A549 (cell line): ENCODE measurements around the gene BNC2. TPM values are rescaled to one million over a fixed set of nuclear protein-coding genes. Genes with fewer than 3 reads are reported as not detected.

ENCODE experiments used
- ATAC-seq, 2 experiments: fragments of 200-7000 bp in 1 of 2; fragments of >200 bp in 1 of 2; cut with Nextera tagmentation in 1 of 2; cut with Tn5 transposase in 1 of 2; 3 replicates each; pipeline versions ENCODE4 v1.8.0 to v1.9.1; 2018 to 2020; ENCODE audit warnings: mild to moderate bottlenecking in 1 of 2, moderate library complexity in 1 of 2
- CTCF ChIA-PET: fragments of 300-600 bp; sonication (Branson Sonifier 250); formaldehyde crosslinking; extraction: SDS; loops from one replicate; lab custom pipeline; 2021; ENCODE audit warnings: antibody characterized with exemption, inconsistent platforms; lab: Yijun Ruan, JAX
- POLR2A ChIA-PET: fragments of 350-600 bp; formaldehyde crosslinking; extraction: SDS; loops from one replicate; lab custom pipeline; 2021; ENCODE audit warnings: antibody characterized with exemption, inconsistent platforms; lab: Yijun Ruan, JAX
- DNase-seq, 2 experiments: peaks; one replicate each; pipeline versions ENCODE4 v3.0.0 to v3.0.0-alpha.2; 2011 to 2016; ENCODE audit warnings: low read depth in 1 of 2, low spot score in 1 of 2
- FAIRE-seq: peaks from 2 replicates; lab custom pipeline; 2011; peaks lifted over from hg19 to GRCh38; lab: Jason Lieb, UNC
- H3K27ac ChIP-seq, 2 experiments: fragments of >200 bp; sonication (Bioruptor Twin); formaldehyde crosslinking; 3 replicates each; pipeline ENCODE4 v1.5.1; 2016 to 2017
- H3K4me1 ChIP-seq: fragments of >200 bp; sonication (Bioruptor Twin); formaldehyde crosslinking; 3 replicates; pipeline ENCODE4 v1.6.1; 2016
- H3K4me2 ChIP-seq: fragments of >200 bp; sonication (Bioruptor Twin); formaldehyde crosslinking; 3 replicates; pipeline ENCODE4 v1.6.1; 2016
- H3K4me3 ChIP-seq: fragments of >200 bp; sonication (Bioruptor Twin); formaldehyde crosslinking; 3 replicates; pipeline ENCODE4 v1.5.1; 2016
- H3K9me3 ChIP-seq: fragments of >200 bp; sonication (Bioruptor Twin); formaldehyde crosslinking; 3 replicates; pipeline ENCODE4 v1.6.1; 2016
- BCL3 ChIP-seq: fragments of >200 bp; sonication (Bioruptor Twin); formaldehyde crosslinking; IDR thresholded peaks from 3 replicates; pipeline ENCODE4 v1.6.1; 2016
- CBX2 ChIP-seq: fragments of 200-600 bp; sonication (generic); IDR thresholded peaks from 2 replicates; pipeline ENCODE4 v1.6.1; 2016; ENCODE audit warnings: low read depth, mild to moderate bottlenecking, borderline replicate concordance
- CBX8 ChIP-seq: fragments of 200-600 bp; sonication (generic); IDR thresholded peaks from 2 replicates; pipeline ENCODE4 v1.6.1; 2016
- CHD2 ChIP-seq: fragments of 150-350 bp; IDR thresholded peaks from 2 replicates; pipeline ENCODE4 v1.6.1; 2014; ENCODE audit warnings: low read length; ENCODE audit not compliant: partially characterized antibody
- CHD4 ChIP-seq: fragments of 200-600 bp; sonication (generic); IDR thresholded peaks from 2 replicates; pipeline ENCODE4 v1.6.1; 2016; ENCODE audit warnings: antibody characterized with exemption, mild to moderate bottlenecking, borderline replicate concordance
- ELK1 ChIP-seq: fragments of 150-350 bp; IDR thresholded peaks from 2 replicates; pipeline ENCODE4 v1.6.1; 2014; ENCODE audit warnings: low read depth, mild to moderate bottlenecking, low read length
- ESRRA ChIP-seq: fragments of 150-350 bp; IDR thresholded peaks from 2 replicates; pipeline ENCODE4 v1.6.1; 2014; ENCODE audit warnings: mild to moderate bottlenecking, low read length, borderline replicate concordance
- FOSB ChIP-seq: fragments of 250-450 bp; sonication (Bioruptor Pico); IDR thresholded peaks from 2 replicates; pipeline ENCODE4 v1.5.0; 2020; ENCODE audit warnings: mild to moderate bottlenecking, moderate library complexity
- FOXS1 ChIP-seq: fragments of 250-450 bp; sonication (Bioruptor Pico); IDR thresholded peaks from 2 replicates; pipeline ENCODE4 v1.5.0; 2020; ENCODE audit warnings: mild to moderate bottlenecking, moderate library complexity
- JUNB ChIP-seq: fragments of >200 bp; sonication (Bioruptor Twin); formaldehyde crosslinking; IDR thresholded peaks from 2 replicates; pipeline ENCODE4 v1.6.1; 2016
- KDM1A ChIP-seq: fragments of 200-600 bp; sonication (generic); IDR thresholded peaks from 2 replicates; pipeline ENCODE4 v1.6.1; 2016; ENCODE audit warnings: low read depth, mild to moderate bottlenecking
- MAFK ChIP-seq: fragments of 450-650 bp; IDR thresholded peaks from 2 replicates; pipeline ENCODE4 v1.6.1; 2014; ENCODE audit not compliant: partially characterized antibody
- MAX ChIP-seq: IDR thresholded peaks from 2 replicates; pipeline ENCODE4 v1.6.1; 2012
- MYC ChIP-seq: IDR thresholded peaks from 2 replicates; pipeline ENCODE4 v1.6.1; 2012; ENCODE audit warnings: mild to moderate bottlenecking, inconsistent platforms, low read length, improper control_type of control experiment, borderline replicate concordance
- POLR2A ChIP-seq: IDR thresholded peaks from 2 replicates; pipeline ENCODE4 v1.6.1; 2012; ENCODE audit warnings: mild to moderate bottlenecking, low read length
- RARB ChIP-seq: fragments of 250-450 bp; sonication (Bioruptor Pico); IDR thresholded peaks from 2 replicates; pipeline ENCODE4 v1.8.0; 2021; ENCODE audit warnings: mild to moderate bottlenecking, moderate library complexity
- RNF2 ChIP-seq: fragments of 200-600 bp; sonication (generic); IDR thresholded peaks from 2 replicates; pipeline ENCODE4 v1.6.1; 2016; ENCODE audit warnings: low read depth, mild to moderate bottlenecking, antibody characterized with exemption, moderate library complexity, borderline replicate concordance
- SMC3 ChIP-seq: fragments of >200 bp; sonication (Bioruptor Twin); formaldehyde crosslinking; IDR thresholded peaks from 3 replicates; pipeline ENCODE4 v1.6.1; 2018; ENCODE audit warnings: inconsistent platforms
- SREBF2 ChIP-seq: fragments of 450-650 bp; IDR thresholded peaks from 2 replicates; pipeline ENCODE4 v1.6.1; 2014; ENCODE audit warnings: mild to moderate bottlenecking, moderate library complexity
- TFCP2L1 ChIP-seq: fragments of 250-450 bp; sonication (Bioruptor Pico); IDR thresholded peaks from 2 replicates; pipeline ENCODE4 v1.5.0; 2021; ENCODE audit warnings: mild to moderate bottlenecking
- ZC3H11A ChIP-seq: fragments of 450-650 bp; IDR thresholded peaks from 2 replicates; pipeline ENCODE4 v1.6.1; 2014; ENCODE audit warnings: antibody characterized with exemption, mild to moderate bottlenecking
- ZNF302 ChIP-seq: fragments of 250-450 bp; sonication (Bioruptor Pico); IDR thresholded peaks from 2 replicates; pipeline ENCODE4 v1.9.0; 2021; ENCODE audit warnings: inconsistent platforms, mild to moderate bottlenecking, moderate library complexity
- WGBS: methylation state at CpG from one replicate; pipeline ENCODE4 v1.1.6; 2017; ENCODE audit errors: missing lambda C conversion rate; 5-methylcytosine and 5-hydroxymethylcytosine counted together
- polyA plus RNA-seq, 4 experiments: library from polyadenylated mRNA; depleted of rRNA in 3 of 4; stranded (reverse); fragments of >200 nt; fragmentation: RNase III in 1 of 4; extraction: RNeasy Plus Mini Kit Qiagen cat#74134 plus additional on column Dnase treatment in 1 of 4; gene quantifications; 2 replicates in 3 of 4; 3 replicates in 1 of 4; pipeline ENCODE4 v1.2.3, GENCODE V29; 2011 to 2017
- TF ChIP-seq, protein P1 (sequence below): fragments of 250-450 bp; sonication (Bioruptor Pico); IDR thresholded peaks from 2 replicates; pipeline ENCODE4 v1.5.0; 2021; ENCODE audit warnings: mild to moderate bottlenecking, moderate library complexity, borderline replicate concordance
- TF ChIP-seq, protein P2 (sequence below): fragments of >200 bp; sonication (Bioruptor Twin); formaldehyde crosslinking; IDR thresholded peaks from 2 replicates; pipeline ENCODE4 v1.6.1; 2016
- TF ChIP-seq, protein P3 (sequence below): fragments of 250-450 bp; sonication (Bioruptor Pico); IDR thresholded peaks from 2 replicates; pipeline ENCODE4 v1.5.0; 2020; ENCODE audit warnings: low read depth, mild to moderate bottlenecking, moderate library complexity

Gene BNC2
- polyA plus RNA-seq, 2 of the 4 experiments (the other 2 are of a cell fraction): 6.2 to 7.5 TPM

DNA sequence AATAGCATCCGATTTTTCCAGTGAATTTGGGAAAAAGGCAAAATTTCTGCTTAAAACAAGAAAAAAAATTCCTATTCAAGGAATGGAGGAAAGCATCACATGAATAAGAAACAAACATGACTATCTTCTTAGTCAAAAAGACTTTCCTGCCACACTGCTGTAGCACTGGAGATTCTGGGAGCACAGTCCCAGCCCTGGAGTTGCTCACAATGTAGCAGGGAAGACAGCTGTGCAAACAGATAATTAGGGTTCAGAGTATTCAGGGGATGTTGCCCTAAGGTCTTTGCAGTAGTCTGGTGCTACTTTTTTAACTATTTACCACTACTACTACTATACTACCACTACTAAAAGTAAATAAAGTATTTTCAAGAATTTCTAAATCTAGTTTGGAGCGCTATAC, 86.5 kb downstream of the BNC2 start (continued):
- TF ChIP-seq ELK1 (no peak), JUNB (no peak), ZC3H11A (no peak), CBX2 (no peak), FOSB (CRISPR knock-in tag) (no peak), CHD4 (no peak), RNF2 (no peak), ESRRA (no peak), BCL3 (no peak)

- H3K4me3 ChIP-seq: no peak overlapping the region
- ATAC-seq (no peak), FAIRE-seq (no peak), DNase-seq (no peak)
- H3K4me1 ChIP-seq: no peaks in the 10 kb centered on the region
- H3K9me3 ChIP-seq: no peaks in the 10 kb centered on the region
- WGBS: 68% methylated on average over 3 of the region's 3 CpGs
- ChIA-PET CTCF (no interaction called here), POLR2A (no interaction called here)
- H3K27ac ChIP-seq: no peak overlapping the region
- TF ChIP-seq CBX8 (no peak), MAFK (peak; percentile 2)
- H3K4me2 ChIP-seq: no peak overlapping the region
Measured at GRCh38 chr9:16782490-16782889, 88.0 kb downstream of the BNC2 start.

- ATAC-seq (no peak), DNase-seq (no peak), FAIRE-seq (no peak)
- Histone ChIP-seq H3K4me3 (no peak overlapping the region), H3K27ac (no peak overlapping the region), H3K4me2 (no peak overlapping the region), H3K4me1 (no peaks in the 10 kb centered on the region), H3K9me3 (no peaks in the 10 kb centered on the region)
- WGBS: 77% methylated on average over 2 of the region's 2 CpGs
- CTCF ChIA-PET: no interaction called here
- no peak for TF ChIP-seq SMC3
- TF ChIP-seq ZNF302: no peak
- TF ChIP-seq POLR2A: no peak
- TF ChIP-seq MAFK: no peak
- no peak for TF ChIP-seq FOXS1
- TF ChIP-seq, protein P1, sequence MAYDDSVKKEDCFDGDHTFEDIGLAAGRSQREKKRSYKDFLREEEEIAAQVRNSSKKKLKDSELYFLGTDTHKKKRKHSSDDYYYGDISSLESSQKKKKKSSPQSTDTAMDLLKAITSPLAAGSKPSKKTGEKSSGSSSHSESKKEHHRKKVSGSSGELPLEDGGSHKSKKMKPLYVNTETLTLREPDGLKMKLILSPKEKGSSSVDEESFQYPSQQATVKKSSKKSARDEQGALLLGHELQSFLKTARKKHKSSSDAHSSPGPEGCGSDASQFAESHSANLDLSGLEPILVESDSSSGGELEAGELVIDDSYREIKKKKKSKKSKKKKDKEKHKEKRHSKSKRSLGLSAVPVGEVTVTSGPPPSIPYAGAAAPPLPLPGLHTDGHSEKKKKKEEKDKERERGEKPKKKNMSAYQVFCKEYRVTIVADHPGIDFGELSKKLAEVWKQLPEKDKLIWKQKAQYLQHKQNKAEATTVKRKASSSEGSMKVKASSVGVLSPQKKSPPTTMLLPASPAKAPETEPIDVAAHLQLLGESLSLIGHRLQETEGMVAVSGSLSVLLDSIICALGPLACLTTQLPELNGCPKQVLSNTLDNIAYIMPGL: no peak
- no peak for TF ChIP-seq KDM1A
- TF ChIP-seq, protein P2, sequence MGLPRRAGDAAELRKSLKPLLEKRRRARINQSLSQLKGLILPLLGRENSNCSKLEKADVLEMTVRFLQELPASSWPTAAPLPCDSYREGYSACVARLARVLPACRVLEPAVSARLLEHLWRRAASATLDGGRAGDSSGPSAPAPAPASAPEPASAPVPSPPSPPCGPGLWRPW: no peak
- TF ChIP-seq MAX: no peak
- TF ChIP-seq CHD2: no peak
- no peak for TF ChIP-seq MYC
- no peak for TF ChIP-seq SREBF2
- TF ChIP-seq, protein P3, sequence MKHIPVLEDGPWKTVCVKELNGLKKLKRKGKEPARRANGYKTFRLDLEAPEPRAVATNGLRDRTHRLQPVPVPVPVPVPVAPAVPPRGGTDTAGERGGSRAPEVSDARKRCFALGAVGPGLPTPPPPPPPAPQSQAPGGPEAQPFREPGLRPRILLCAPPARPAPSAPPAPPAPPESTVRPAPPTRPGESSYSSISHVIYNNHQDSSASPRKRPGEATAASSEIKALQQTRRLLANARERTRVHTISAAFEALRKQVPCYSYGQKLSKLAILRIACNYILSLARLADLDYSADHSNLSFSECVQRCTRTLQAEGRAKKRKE (CRISPR knock-in tag): no peak
- TF ChIP-seq TFCP2L1 (CRISPR knock-in tag): no peak
- no peak for TF ChIP-seq RARB (CRISPR knock-in tag)
- TF ChIP-seq CHD4: no peak
- POLR2A ChIA-PET: no interaction called here
Measured at GRCh38 chr9:16775330-16775729, 95.1 kb downstream of the BNC2 start.
